ENCODE data around the gene TMEM217.

Gene TMEM217

DNA sequence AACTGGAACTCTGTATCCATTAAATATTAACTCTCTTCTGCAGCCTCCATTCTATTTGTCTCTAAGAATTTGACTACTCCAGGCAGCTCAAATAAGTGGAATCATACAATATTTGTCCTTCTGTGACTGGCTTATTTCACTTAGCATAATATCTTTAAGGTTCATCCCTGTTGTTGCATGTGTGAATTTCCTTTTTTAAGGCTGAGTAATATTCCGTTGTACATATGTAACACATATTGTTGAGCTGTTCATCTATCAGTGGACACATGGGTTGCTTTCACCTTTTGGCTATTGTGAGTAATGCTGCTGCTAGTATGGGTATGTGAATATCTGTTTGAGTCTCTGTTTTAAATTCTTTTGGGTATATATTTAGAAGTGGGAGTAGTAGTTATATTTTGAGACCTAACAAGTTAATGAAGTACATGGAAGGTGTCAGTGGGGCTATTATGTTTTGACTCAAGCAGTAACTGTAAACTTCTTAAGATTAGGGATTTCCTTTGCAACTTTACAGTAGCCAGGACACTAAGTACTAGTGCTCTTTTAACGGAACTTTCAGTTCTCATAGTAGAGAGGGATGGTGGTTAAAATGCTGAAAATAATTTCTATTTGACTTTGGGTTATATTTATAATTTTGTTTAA is 29.7 kb upstream of the TMEM217 start:
- DNase-seq, result no peak
- Histone ChIP-seq H3K79me2 (ENCODE audit: low read length) (no peaks in the 10 kb centered on the region), H3K4me2 (ENCODE audit: low read depth, low read length) (no peak overlapping the region), H3K9me3 (replicated peaks; ENCODE audit: insufficient read depth, low read length) (no peaks in the 10 kb centered on the region), H4K20me1 (ENCODE audit: insufficient read depth, low read length) (no peaks in the 10 kb centered on the region), H3K9ac (ENCODE audit: low read length) (no peak overlapping the region), H3K4me1 (ENCODE audit: low read length) (no peaks in the 10 kb centered on the region), H3K4me3 (ENCODE audit: low read length) (no peak overlapping the region), H3K36me3 (replicated peaks; ENCODE audit: insufficient read depth, low read length) (no peaks in the 10 kb centered on the region), H3K27me3 (replicated peaks; ENCODE audit: insufficient read depth, low read length) (no peaks in the 10 kb centered on the region), H3K9me2 (replicated peaks; ENCODE audit: insufficient read depth, low read length) (no peaks in the 10 kb centered on the region), H3K27ac (ENCODE audit: low read length) (no peak overlapping the region), H2AFZ (ENCODE audit: low read length) (no peak overlapping the region), H3F3A (ENCODE audit: insufficient read depth, low read length) (no peaks in the 10 kb centered on the region)
- TF ChIP-seq, protein P1, sequence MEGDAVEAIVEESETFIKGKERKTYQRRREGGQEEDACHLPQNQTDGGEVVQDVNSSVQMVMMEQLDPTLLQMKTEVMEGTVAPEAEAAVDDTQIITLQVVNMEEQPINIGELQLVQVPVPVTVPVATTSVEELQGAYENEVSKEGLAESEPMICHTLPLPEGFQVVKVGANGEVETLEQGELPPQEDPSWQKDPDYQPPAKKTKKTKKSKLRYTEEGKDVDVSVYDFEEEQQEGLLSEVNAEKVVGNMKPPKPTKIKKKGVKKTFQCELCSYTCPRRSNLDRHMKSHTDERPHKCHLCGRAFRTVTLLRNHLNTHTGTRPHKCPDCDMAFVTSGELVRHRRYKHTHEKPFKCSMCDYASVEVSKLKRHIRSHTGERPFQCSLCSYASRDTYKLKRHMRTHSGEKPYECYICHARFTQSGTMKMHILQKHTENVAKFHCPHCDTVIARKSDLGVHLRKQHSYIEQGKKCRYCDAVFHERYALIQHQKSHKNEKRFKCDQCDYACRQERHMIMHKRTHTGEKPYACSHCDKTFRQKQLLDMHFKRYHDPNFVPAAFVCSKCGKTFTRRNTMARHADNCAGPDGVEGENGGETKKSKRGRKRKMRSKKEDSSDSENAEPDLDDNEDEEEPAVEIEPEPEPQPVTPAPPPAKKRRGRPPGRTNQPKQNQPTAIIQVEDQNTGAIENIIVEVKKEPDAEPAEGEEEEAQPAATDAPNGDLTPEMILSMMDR (IDR thresholded peaks at IDR 0.05; ENCODE audit: low read length), result no peak
- TF ChIP-seq EZH2 (optimal IDR thresholded peaks at IDR 0.05; ENCODE audit: low read depth, low read length), result no peak
- no peak for TF ChIP-seq EZH2phosphoT487 (IDR thresholded peaks at IDR 0.05; ENCODE audit: low read length)

DNA sequence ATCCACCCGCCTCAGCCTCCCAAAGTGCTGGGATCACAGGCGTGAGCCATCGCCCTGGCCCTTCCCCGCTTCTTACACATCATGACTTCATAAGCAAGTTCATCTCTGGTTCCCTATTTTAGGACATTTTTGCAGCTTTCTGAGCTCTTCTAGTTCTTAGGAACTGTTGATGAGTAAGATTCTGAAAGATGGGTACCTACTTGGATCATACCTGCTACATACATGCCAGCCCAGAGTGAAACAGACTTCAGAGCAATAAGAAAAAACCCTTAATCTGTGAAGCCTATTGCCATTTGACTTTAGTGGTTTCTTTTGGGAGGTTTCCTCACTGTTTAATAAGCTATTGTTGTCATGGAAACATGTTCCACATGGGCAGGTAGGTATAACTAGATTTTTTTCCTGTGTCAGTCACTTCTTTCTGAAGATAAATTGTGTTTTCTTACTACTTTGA is 27.9 kb upstream of the TMEM217 start:
- Histone ChIP-seq H3K4me3 (ENCODE audit: low read length) (no peak overlapping the region), H3K9me2 (replicated peaks; ENCODE audit: insufficient read depth, low read length) (no peaks in the 10 kb centered on the region), H4K20me1 (ENCODE audit: insufficient read depth, low read length) (no peaks in the 10 kb centered on the region), H2AFZ (ENCODE audit: low read length) (no peak overlapping the region), H3K27ac (ENCODE audit: low read length) (no peak overlapping the region), H3K9ac (ENCODE audit: low read length) (no peak overlapping the region), H3K4me2 (ENCODE audit: low read depth, low read length) (no peak overlapping the region), H3K36me3 (replicated peaks; ENCODE audit: insufficient read depth, low read length) (no peaks in the 10 kb centered on the region), H3F3A (ENCODE audit: insufficient read depth, low read length) (no peaks in the 10 kb centered on the region), H3K79me2 (ENCODE audit: low read length) (no peaks in the 10 kb centered on the region), H3K27me3 (replicated peaks; ENCODE audit: insufficient read depth, low read length) (no peaks in the 10 kb centered on the region), H3K4me1 (ENCODE audit: low read length) (no peaks in the 10 kb centered on the region), H3K9me3 (replicated peaks; ENCODE audit: insufficient read depth, low read length) (no peaks in the 10 kb centered on the region)
- DNase-seq, result no peak
- TF ChIP-seq EZH2phosphoT487 (IDR thresholded peaks at IDR 0.05; ENCODE audit: low read length), result no peak
- TF ChIP-seq EZH2 (optimal IDR thresholded peaks at IDR 0.05; ENCODE audit: low read depth, low read length), result no peak
- TF ChIP-seq, protein P1 (IDR thresholded peaks at IDR 0.05; ENCODE audit: low read length), result no peak

GRCh38 chr6:37284781-37285180 is 26.8 kb upstream of the TMEM217 start:
- Histone ChIP-seq H3K9me2 (replicated peaks; ENCODE audit: insufficient read depth, low read length) (no peaks in the 10 kb centered on the region), H3K9me3 (replicated peaks; ENCODE audit: insufficient read depth, low read length) (no peaks in the 10 kb centered on the region), H3K4me2 (ENCODE audit: low read depth, low read length) (no peak overlapping the region), H3K36me3 (replicated peaks; ENCODE audit: insufficient read depth, low read length) (no peaks in the 10 kb centered on the region), H3K9ac (ENCODE audit: low read length) (no peak overlapping the region), H3F3A (ENCODE audit: insufficient read depth, low read length) (no peaks in the 10 kb centered on the region), H3K27ac (ENCODE audit: low read length) (no peak overlapping the region), H4K20me1 (ENCODE audit: insufficient read depth, low read length) (no peaks in the 10 kb centered on the region), H3K4me3 (ENCODE audit: low read length) (no peak overlapping the region), H3K27me3 (replicated peaks; ENCODE audit: insufficient read depth, low read length) (no peaks in the 10 kb centered on the region), H3K79me2 (ENCODE audit: low read length) (no peaks in the 10 kb centered on the region), H2AFZ (ENCODE audit: low read length) (no peak overlapping the region), H3K4me1 (ENCODE audit: low read length) (no peaks in the 10 kb centered on the region)
- no peak for DNase-seq
- TF ChIP-seq EZH2 (optimal IDR thresholded peaks at IDR 0.05; ENCODE audit: low read depth, low read length) (no peak), EZH2phosphoT487 (IDR thresholded peaks at IDR 0.05; ENCODE audit: low read length) (no peak)
- TF ChIP-seq, protein P1 (IDR thresholded peaks at IDR 0.05; ENCODE audit: low read length), result no peak

Measured in MM.1S (cell line).